Endothelial cell of umbilical vein (primary cell): Measurements from ENCODE around the gene WHRN. TPM values are rescaled to one million over a fixed set of nuclear protein-coding genes. Genes with fewer than 3 reads are reported as not detected.

Experiments
- BruUV-seq: library from RNA; stranded (reverse); fragments of 400-500 nt; replicated peaks from 2 replicates; lab custom pipeline; 2021; lab: Mats Ljungman, UMichigan
- CTCF ChIA-PET: fragments of 300-600, 350-600 bp; sonication (Branson Sonifier 250); formaldehyde crosslinking; loops from one replicate; lab custom pipeline; 2021; ENCODE audit warnings: antibody characterized with exemption, inconsistent platforms; lab: Charles Lee
- POLR2A ChIA-PET: fragments of 300-600, 350-600 bp; sonication (Branson Sonifier 250); formaldehyde crosslinking; loops from one replicate; lab custom pipeline; 2021; ENCODE audit warnings: antibody characterized with exemption, inconsistent platforms; lab: Charles Lee
- DNase-seq: peaks from one replicate; pipeline ENCODE4 v3.0.0-alpha.2; 2011; ENCODE audit warnings: low read depth, low spot score
- FAIRE-seq: peaks from 2 replicates; lab custom pipeline; 2011; peaks lifted over from hg19 to GRCh38; lab: Jason Lieb, UNC
- H2AFZ ChIP-seq: 2 replicates; pipeline ENCODE4 v1.6.0; 2012; ENCODE audit warnings: low read depth, low read length, control low read depth, inconsistent platforms
- H3K27ac ChIP-seq: 2 replicates; pipeline ENCODE4 v1.5.1; 2011; ENCODE audit warnings: low read depth, mild to moderate bottlenecking, control low read depth, low read length, moderate library complexity; ENCODE audit not compliant: insufficient read depth
- H3K27me3 ChIP-seq, 2 experiments: 2 replicates each; pipeline versions ENCODE4 v1.6.0 to v1.6.1; 2011; ENCODE audit warnings: low read length in 2 of 2, mixed read lengths in 1 of 2; ENCODE audit not compliant: control insufficient read depth in 2 of 2, insufficient read depth in 2 of 2
- H3K36me3 ChIP-seq, 2 experiments: 2 replicates in 1 of 2; 3 replicates in 1 of 2; pipeline ENCODE4 v1.5.1; 2011; ENCODE audit warnings: low read length in 2 of 2, mild to moderate bottlenecking in 1 of 2, moderate library complexity in 1 of 2; ENCODE audit not compliant: control insufficient read depth in 2 of 2, insufficient read depth in 2 of 2; ENCODE audit errors: extremely low read depth in 1 of 2
- H3K4me1 ChIP-seq: 3 replicates; pipeline ENCODE4 v1.5.1; 2011; ENCODE audit warnings: mild to moderate bottlenecking, low read length; ENCODE audit not compliant: control insufficient read depth, insufficient read depth; ENCODE audit errors: extremely low read depth
- H3K4me2 ChIP-seq: 2 replicates; pipeline ENCODE4 v1.6.1; 2011; ENCODE audit warnings: low read length, control low read depth, mixed read lengths; ENCODE audit not compliant: insufficient read depth
- H3K4me3 ChIP-seq, 3 experiments: fragments of 200-600 bp in 1 of 3; sonication (generic), shearing (Covaris generic) in 1 of 3; replicated peaks in 1 of 3; 2 replicates each; pipeline ENCODE4 v1.5.1; 2011 to 2016; ENCODE audit warnings: control low read depth in 3 of 3, low read length in 3 of 3, mild to moderate bottlenecking in 2 of 3, inconsistent platforms in 1 of 3, low read depth in 1 of 3, moderate library complexity in 1 of 3; ENCODE audit not compliant: insufficient read depth in 1 of 3
- H3K79me2 ChIP-seq: 2 replicates; pipeline ENCODE4 v1.6.0; 2012; ENCODE audit warnings: low read length, inconsistent platforms; ENCODE audit not compliant: control insufficient read depth, insufficient read depth
- H3K9ac ChIP-seq: replicated peaks from 2 replicates; pipeline ENCODE3; 2011; ENCODE audit warnings: low read length, control low read depth; ENCODE audit not compliant: insufficient read depth; ENCODE audit errors: extremely low read depth
- H3K9me1 ChIP-seq: replicated peaks from 3 replicates; pipeline ENCODE4 v1.6.0; 2011; ENCODE audit warnings: mild to moderate bottlenecking, low read length; ENCODE audit not compliant: control insufficient read depth, insufficient read depth; ENCODE audit errors: extremely low read depth
- H3K9me3 ChIP-seq: replicated peaks from 2 replicates; pipeline ENCODE4 v1.5.1; 2012; ENCODE audit warnings: low read length, inconsistent platforms; ENCODE audit not compliant: control insufficient read depth, insufficient read depth
- H4K20me1 ChIP-seq: replicated peaks from 2 replicates; pipeline ENCODE3; 2011; ENCODE audit warnings: mild to moderate bottlenecking, low read length; ENCODE audit not compliant: control insufficient read depth, insufficient read depth; ENCODE audit errors: extremely low read depth
- CTCF ChIP-seq, 2 donors: IDR thresholded peaks; 1 replicate in 1 of 2; 2 replicates in 1 of 2; pipeline ENCODE4 v1.5.1; 2011; ENCODE audit warnings: low read length in 2 of 2, mild to moderate bottlenecking in 2 of 2, moderate library complexity in 2 of 2, control low read depth in 1 of 2, inconsistent platforms in 1 of 2, low read depth in 1 of 2; ENCODE audit not compliant: insufficient read depth in 1 of 2; ENCODE audit errors: extremely low read depth in 1 of 2
- EZH2 ChIP-seq: IDR thresholded peaks from 2 replicates; pipeline ENCODE4 v1.6.1; 2012; ENCODE audit warnings: borderline replicate concordance, low read depth, mild to moderate bottlenecking, moderate library complexity, low read length, inconsistent platforms; ENCODE audit not compliant: severe bottlenecking
- FOS ChIP-seq: IDR thresholded peaks from 2 replicates; pipeline ENCODE4 v1.6.1; 2011; ENCODE audit warnings: mild to moderate bottlenecking, low read length, moderate library complexity, borderline replicate concordance; ENCODE audit not compliant: insufficient read depth
- GATA2 ChIP-seq: IDR thresholded peaks from 2 replicates; pipeline ENCODE4 v1.7.0; 2011; ENCODE audit warnings: low read depth, mild to moderate bottlenecking, moderate library complexity, mixed read lengths, low read length; ENCODE audit not compliant: insufficient read length, insufficient read depth
- JUN ChIP-seq: IDR thresholded peaks from 2 replicates; pipeline ENCODE4 v1.6.1; 2011; ENCODE audit warnings: borderline replicate concordance, low read depth; ENCODE audit not compliant: insufficient read length, insufficient read depth
- MAX ChIP-seq: IDR thresholded peaks from 2 replicates; pipeline ENCODE4 v1.6.1; 2011; ENCODE audit not compliant: insufficient read depth, insufficient read length
- MYC ChIP-seq: IDR thresholded peaks from one replicate; pipeline ENCODE4 v1.6.1; 2011; ENCODE audit warnings: mild to moderate bottlenecking, low read depth, low read length
- POLR2A ChIP-seq: IDR thresholded peaks from 2 replicates; pipeline ENCODE4 v1.6.1; 2012; ENCODE audit warnings: low read depth, mild to moderate bottlenecking, control low read depth, low read length
- POLR2AphosphoS5 ChIP-seq: IDR thresholded peaks from 2 replicates; pipeline ENCODE4 v1.6.1; 2012; ENCODE audit warnings: low read depth, mild to moderate bottlenecking, control low read depth, low read length, moderate library complexity; ENCODE audit not compliant: insufficient read depth
- dilution Hi-C: fragments of 300-500 bp; cut with MboI; formaldehyde crosslinking; loops from one replicate; pipeline ENCODE4 v1.15.0; 2019; ENCODE audit warnings: low sequenced_read_pairs; ENCODE audit not compliant: extremely low pct_ligation_motif_present
- intact Hi-C: fragments of 100-400 bp; cut with micrococcal nuclease; formaldehyde crosslinking; loops from one replicate; pipeline ENCODE4 v1.10.0; 2022
- polyA plus RNA-seq, 4 experiments: library from polyadenylated mRNA; depleted of rRNA in 3 of 4; stranded (reverse) in 3 of 4; unstranded in 1 of 4; fragments of >200 nt; gene quantifications; 2 replicates each; pipeline versions ENCODE4 v1.2.1 to v1.2.3, GENCODE V29; 2011 to 2012; ENCODE audit warnings: missing spikeins in 1 of 4
- total RNA-seq: library from RNA; stranded (reverse); gene quantifications from 2 replicates; pipeline ENCODE4 v1.2.3, GENCODE V29; 2021

WHRN gene
- total and polyA plus RNA-seq, 2 donors (not counting 3 experiments of a cell fraction or from before 2014, with no cell fraction given), result 0.35 to 0.69 TPM

GRCh38 chr9:114524247-114524681, 19.0 kb upstream of the WHRN start:
- Histone ChIP-seq H3K4me2 (no peak overlapping the region), H3K27me3 (peaks cover 9 to 16% of the 10 kb centered on the region in 2 experiments), H4K20me1 (no peaks in the 10 kb centered on the region), H3K79me2 (no peaks in the 10 kb centered on the region), H3K9me3 (no peaks in the 10 kb centered on the region), H3K4me1 (no peaks in the 10 kb centered on the region), H3K4me3 (no peak overlapping the region), H3K36me3 (no peaks in the 10 kb centered on the region), H3K27ac (no peak overlapping the region), H3K9ac (no peak overlapping the region), H3K9me1 (no peaks in the 10 kb centered on the region), H2AFZ (no peak overlapping the region)
- DNase-seq (no peak), FAIRE-seq (no peak)
- no TSS peak for BruUV-seq
- dilution Hi-C loops (no loop called here), intact Hi-C loops (no loop called here)
- no peak for TF ChIP-seq JUN
- no peak for TF ChIP-seq CTCF (IDR thresholded peaks at IDR 0.05; ENCODE audit: extremely low read depth in 1 of 2, insufficient read depth in 1 of 2, low read depth in 1 of 2, low read length in 2 of 2)
- no peak for TF ChIP-seq GATA2
- no peak for TF ChIP-seq MAX
- TF ChIP-seq FOS, result no peak
- no peak for TF ChIP-seq POLR2A
- no peak for TF ChIP-seq MYC
- no peak for TF ChIP-seq POLR2AphosphoS5
- TF ChIP-seq EZH2, result no peak
- CTCF ChIA-PET, result no interaction called here
- POLR2A ChIA-PET, result no interaction called here
